ENCODE results near the gene RAP2A.

RAP2A gene

GRCh38 chr13:97403893-97404750, 29.8 kb upstream of the RAP2A start:
- no peaks in the 10 kb centered on the region for H3K4me1 ChIP-seq (ENCODE audit: insufficient read depth, low read length)
- no peaks in the 10 kb centered on the region for H3K36me3 ChIP-seq (ENCODE audit: insufficient read depth, low read length)
- H3K9me3 ChIP-seq (ENCODE audit: control insufficient read depth, insufficient read depth, low read length): no peaks in the 10 kb centered on the region
- H3K9ac ChIP-seq (ENCODE audit: low read depth, low read length): no peak overlapping the region

GRCh38 chr13:97407540-97407939, 26.4 kb upstream of the RAP2A start:
- Histone ChIP-seq H3K36me3 (ENCODE audit: insufficient read depth, low read length) (no peaks in the 10 kb centered on the region), H3K4me1 (ENCODE audit: insufficient read depth, low read length) (no peaks in the 10 kb centered on the region), H3K9me3 (ENCODE audit: control insufficient read depth, insufficient read depth, low read length) (no peaks in the 10 kb centered on the region), H3K9ac (ENCODE audit: low read depth, low read length) (no peak overlapping the region)

- H3K9ac ChIP-seq (ENCODE audit: low read depth, low read length): no peak overlapping the region
- H3K36me3 ChIP-seq (ENCODE audit: insufficient read depth, low read length): no peaks in the 10 kb centered on the region
- peaks cover 3% of the 10 kb centered on the region; the same call in 1 of the 2 replicates for H3K4me1 ChIP-seq (ENCODE audit: insufficient read depth, low read length)
- H3K9me3 ChIP-seq (ENCODE audit: control insufficient read depth, insufficient read depth, low read length): no peaks in the 10 kb centered on the region
Observed at GRCh38 chr13:97408938-97409337, 25.0 kb upstream of the RAP2A start.

- no peaks in the 10 kb centered on the region for H3K36me3 ChIP-seq (ENCODE audit: insufficient read depth, low read length)
- H3K9me3 ChIP-seq (ENCODE audit: control insufficient read depth, insufficient read depth, low read length): no peaks in the 10 kb centered on the region
- peaks cover 8% of the 10 kb centered on the region; the same call in 1 of the 2 replicates for H3K4me1 ChIP-seq (ENCODE audit: insufficient read depth, low read length)
- no peak overlapping the region for H3K9ac ChIP-seq (ENCODE audit: low read depth, low read length)
Observed at GRCh38 chr13:97411984-97412383, 22.0 kb upstream of the RAP2A start.

GRCh38 chr13:97413694-97414093, 20.3 kb upstream of the RAP2A start:
- Histone ChIP-seq H3K9ac (ENCODE audit: low read depth, low read length) (no peak overlapping the region), H3K9me3 (ENCODE audit: control insufficient read depth, insufficient read depth, low read length) (no peaks in the 10 kb centered on the region), H3K4me1 (ENCODE audit: insufficient read depth, low read length) (peaks cover 8% of the 10 kb centered on the region; the same call in 1 of the 2 replicates), H3K36me3 (ENCODE audit: insufficient read depth, low read length) (no peaks in the 10 kb centered on the region)

- Histone ChIP-seq H3K36me3 (ENCODE audit: insufficient read depth, low read length) (no peaks in the 10 kb centered on the region), H3K4me1 (ENCODE audit: insufficient read depth, low read length) (peaks cover 8% of the 10 kb centered on the region; the same call in 1 of the 2 replicates), H3K9ac (ENCODE audit: low read depth, low read length) (no peak overlapping the region), H3K9me3 (ENCODE audit: control insufficient read depth, insufficient read depth, low read length) (no peaks in the 10 kb centered on the region)
Observed at GRCh38 chr13:97414392-97414791, 19.6 kb upstream of the RAP2A start.

- Histone ChIP-seq H3K4me1 (ENCODE audit: insufficient read depth, low read length) (peaks cover 8% of the 10 kb centered on the region; the same call in 1 of the 2 replicates), H3K9me3 (ENCODE audit: control insufficient read depth, insufficient read depth, low read length) (no peaks in the 10 kb centered on the region), H3K9ac (ENCODE audit: low read depth, low read length) (no peak overlapping the region), H3K36me3 (ENCODE audit: insufficient read depth, low read length) (no peaks in the 10 kb centered on the region)
Observed at GRCh38 chr13:97417698-97418097, 16.3 kb upstream of the RAP2A start.

GRCh38 chr13:97422118-97423054, 11.6 kb upstream of the RAP2A start:
- Histone ChIP-seq H3K36me3 (ENCODE audit: insufficient read depth, low read length) (no peaks in the 10 kb centered on the region), H3K4me1 (ENCODE audit: insufficient read depth, low read length) (no peaks in the 10 kb centered on the region), H3K9me3 (ENCODE audit: control insufficient read depth, insufficient read depth, low read length) (no peaks in the 10 kb centered on the region), H3K9ac (ENCODE audit: low read depth, low read length) (no peak overlapping the region)

- Histone ChIP-seq H3K36me3 (ENCODE audit: insufficient read depth, low read length) (no peaks in the 10 kb centered on the region), H3K4me1 (ENCODE audit: insufficient read depth, low read length) (no peaks in the 10 kb centered on the region), H3K9me3 (ENCODE audit: control insufficient read depth, insufficient read depth, low read length) (no peaks in the 10 kb centered on the region), H3K9ac (ENCODE audit: low read depth, low read length) (no peak overlapping the region)
Observed at GRCh38 chr13:97423300-97424045, 10.5 kb upstream of the RAP2A start.

- H3K9me3 ChIP-seq (ENCODE audit: control insufficient read depth, insufficient read depth, low read length): no peaks in the 10 kb centered on the region
- H3K36me3 ChIP-seq (ENCODE audit: insufficient read depth, low read length): no peaks in the 10 kb centered on the region
- peaks cover 3% of the 10 kb centered on the region; the same call in 1 of the 2 replicates for H3K4me1 ChIP-seq (ENCODE audit: insufficient read depth, low read length)
- H3K9ac ChIP-seq (ENCODE audit: low read depth, low read length): no peak overlapping the region
Observed at GRCh38 chr13:97425590-97425989, 8.4 kb upstream of the RAP2A start.

GRCh38 chr13:97426695-97427094, 7.3 kb upstream of the RAP2A start:
- Histone ChIP-seq H3K36me3 (ENCODE audit: insufficient read depth, low read length) (no peaks in the 10 kb centered on the region), H3K9me3 (ENCODE audit: control insufficient read depth, insufficient read depth, low read length) (no peaks in the 10 kb centered on the region), H3K4me1 (ENCODE audit: insufficient read depth, low read length) (peaks cover 7% of the 10 kb centered on the region; the same call in 1 of the 2 replicates), H3K9ac (ENCODE audit: low read depth, low read length) (no peak overlapping the region)

GRCh38 chr13:97429681-97430081, 4.3 kb upstream of the RAP2A start:
- no peak overlapping the region for H3K9ac ChIP-seq (ENCODE audit: low read depth, low read length)
- H3K4me1 ChIP-seq (ENCODE audit: insufficient read depth, low read length): peaks cover 9% of the 10 kb centered on the region; the same call in 1 of the 2 replicates
- H3K36me3 ChIP-seq (ENCODE audit: insufficient read depth, low read length): no peaks in the 10 kb centered on the region
- no peaks in the 10 kb centered on the region for H3K9me3 ChIP-seq (ENCODE audit: control insufficient read depth, insufficient read depth, low read length)

- H3K9ac ChIP-seq (ENCODE audit: low read depth, low read length): no peak overlapping the region
- no peaks in the 10 kb centered on the region for H3K36me3 ChIP-seq (ENCODE audit: insufficient read depth, low read length)
- H3K4me1 ChIP-seq (ENCODE audit: insufficient read depth, low read length): peaks cover 9% of the 10 kb centered on the region; the same call in 1 of the 2 replicates
- H3K9me3 ChIP-seq (ENCODE audit: control insufficient read depth, insufficient read depth, low read length): no peaks in the 10 kb centered on the region
Observed at GRCh38 chr13:97430296-97430695, 3.7 kb upstream of the RAP2A start.

Measured in ES-I3 (cell line).